Measurements from ENCODE around the gene ARRDC2.

- TF ChIP-seq, protein P1, sequence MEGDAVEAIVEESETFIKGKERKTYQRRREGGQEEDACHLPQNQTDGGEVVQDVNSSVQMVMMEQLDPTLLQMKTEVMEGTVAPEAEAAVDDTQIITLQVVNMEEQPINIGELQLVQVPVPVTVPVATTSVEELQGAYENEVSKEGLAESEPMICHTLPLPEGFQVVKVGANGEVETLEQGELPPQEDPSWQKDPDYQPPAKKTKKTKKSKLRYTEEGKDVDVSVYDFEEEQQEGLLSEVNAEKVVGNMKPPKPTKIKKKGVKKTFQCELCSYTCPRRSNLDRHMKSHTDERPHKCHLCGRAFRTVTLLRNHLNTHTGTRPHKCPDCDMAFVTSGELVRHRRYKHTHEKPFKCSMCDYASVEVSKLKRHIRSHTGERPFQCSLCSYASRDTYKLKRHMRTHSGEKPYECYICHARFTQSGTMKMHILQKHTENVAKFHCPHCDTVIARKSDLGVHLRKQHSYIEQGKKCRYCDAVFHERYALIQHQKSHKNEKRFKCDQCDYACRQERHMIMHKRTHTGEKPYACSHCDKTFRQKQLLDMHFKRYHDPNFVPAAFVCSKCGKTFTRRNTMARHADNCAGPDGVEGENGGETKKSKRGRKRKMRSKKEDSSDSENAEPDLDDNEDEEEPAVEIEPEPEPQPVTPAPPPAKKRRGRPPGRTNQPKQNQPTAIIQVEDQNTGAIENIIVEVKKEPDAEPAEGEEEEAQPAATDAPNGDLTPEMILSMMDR (IDR thresholded peaks at IDR 0.05 in 8 of 11, conservative IDR thresholded peaks at IDR 0.05 in 3 of 11): no peak
- TF ChIP-seq POLR2A (IDR thresholded peaks at IDR 0.05) (no peak), POLR2AphosphoS5 (IDR thresholded peaks at IDR 0.05) (peak; percentile 74 to 80 (median 80))
Measured at GRCh38 chr19:18021121-18021755, 13.3 kb downstream of the ARRDC2 start.

Measured in spleen (tissue), 7 donors.